Neural progenitor cell (in vitro differentiated cells): ENCODE data around the gene MYLK3. TPM values are rescaled to one million over a fixed set of nuclear protein-coding genes. Genes with fewer than 3 reads are reported as not detected.

Experiments
- DNase-seq: peaks from one replicate; pipeline ENCODE4 v3.0.0-alpha.2; 2016; ENCODE audit warnings: low spot score
- H2AFZ ChIP-seq: fragments of 200-600 bp; sonication (generic); replicated peaks from 2 replicates; pipeline ENCODE4 v1.6.1; 2016; ENCODE audit warnings: antibody characterized with exemption
- H3F3A ChIP-seq: fragments of 200-600 bp; sonication (generic); 2 replicates; pipeline ENCODE4 v1.6.1; 2016; ENCODE audit warnings: antibody characterized with exemption, low read depth
- H3K27ac ChIP-seq: fragments of 200-600 bp; sonication (generic); 2 replicates; pipeline ENCODE4 v1.5.1; 2016; ENCODE audit warnings: mild to moderate bottlenecking
- H3K27me3 ChIP-seq: fragments of 200-600 bp; sonication (generic); 2 replicates; pipeline ENCODE4 v1.6.1; 2016; ENCODE audit warnings: mild to moderate bottlenecking, moderate library complexity
- H3K36me3 ChIP-seq: fragments of 200-600 bp; sonication (generic); 2 replicates; pipeline ENCODE4 v1.5.1; 2016
- H3K4me1 ChIP-seq: fragments of 200-600 bp; sonication (generic); 2 replicates; pipeline ENCODE4 v1.6.1; 2016; ENCODE audit warnings: mixed run types
- H3K4me2 ChIP-seq: fragments of 200-600 bp; sonication (generic); 2 replicates; pipeline ENCODE4 v1.6.1; 2016
- H3K4me3 ChIP-seq: fragments of 200-600 bp; sonication (generic); 2 replicates; pipeline ENCODE4 v1.5.1; 2016
- H3K79me2 ChIP-seq: fragments of 200-600 bp; sonication (generic); 2 replicates; pipeline ENCODE4 v1.6.1; 2016; ENCODE audit warnings: low read depth
- H3K9ac ChIP-seq: fragments of 200-600 bp; sonication (generic); 2 replicates; pipeline ENCODE4 v1.6.1; 2016
- H3K9me3 ChIP-seq: fragments of 200-600 bp; sonication (generic); 2 replicates; pipeline ENCODE4 v1.5.1; 2016; ENCODE audit warnings: low read depth
- H4K20me1 ChIP-seq: fragments of 200-600 bp; sonication (generic); 2 replicates; pipeline ENCODE4 v1.6.1; 2016; ENCODE audit warnings: low read depth
- H3K27ac Mint-ChIP-seq: 3 replicates; pipeline ENCODE4 v1.8.0; 2021; ENCODE audit warnings: mixed read lengths
- H3K27me3 Mint-ChIP-seq: 2 replicates; pipeline ENCODE4 v1.8.0; 2022; ENCODE audit warnings: low read depth, mild to moderate bottlenecking, inconsistent platforms, moderate library complexity, mixed read lengths; ENCODE audit not compliant: insufficient read depth
- H3K36me3 Mint-ChIP-seq: 3 replicates; pipeline ENCODE4 v1.8.0; 2021; ENCODE audit warnings: mixed read lengths
- H3K4me1 Mint-ChIP-seq: 3 replicates; pipeline ENCODE4 v1.8.0; 2021; ENCODE audit warnings: mixed read lengths
- H3K4me3 Mint-ChIP-seq: 3 replicates; pipeline ENCODE4 v1.8.0; 2021; ENCODE audit warnings: mild to moderate bottlenecking, moderate library complexity, mixed read lengths
- H3K9me3 Mint-ChIP-seq: 3 replicates; pipeline ENCODE4 v1.8.0; 2020; ENCODE audit warnings: mixed read lengths
- EZH2 ChIP-seq: fragments of 200-600 bp; sonication (generic); IDR thresholded peaks from 2 replicates; pipeline ENCODE4 v1.6.1; 2017; ENCODE audit warnings: antibody characterized with exemption, mild to moderate bottlenecking, moderate library complexity
- EZH2phosphoT487 ChIP-seq: fragments of 200-600 bp; sonication (generic); IDR thresholded peaks from 2 replicates; pipeline ENCODE4 v1.6.1; 2017; ENCODE audit warnings: antibody characterized with exemption
- total RNA-seq: library from RNA; depleted of rRNA; stranded (reverse); fragments of >200 nt; gene quantifications from 2 replicates; pipeline ENCODE4 v1.2.3, GENCODE V29; 2015; ENCODE audit warnings: low replicate concordance
- TF ChIP-seq, protein P1 (sequence below): fragments of 200-600 bp; sonication (generic); IDR thresholded peaks from 2 replicates; pipeline ENCODE4 v1.5.1; 2017; ENCODE audit warnings: antibody characterized with exemption, mild to moderate bottlenecking

Gene MYLK3
- total RNA-seq, 1 donor from 2014 or later = 1.6 TPM

DNA sequence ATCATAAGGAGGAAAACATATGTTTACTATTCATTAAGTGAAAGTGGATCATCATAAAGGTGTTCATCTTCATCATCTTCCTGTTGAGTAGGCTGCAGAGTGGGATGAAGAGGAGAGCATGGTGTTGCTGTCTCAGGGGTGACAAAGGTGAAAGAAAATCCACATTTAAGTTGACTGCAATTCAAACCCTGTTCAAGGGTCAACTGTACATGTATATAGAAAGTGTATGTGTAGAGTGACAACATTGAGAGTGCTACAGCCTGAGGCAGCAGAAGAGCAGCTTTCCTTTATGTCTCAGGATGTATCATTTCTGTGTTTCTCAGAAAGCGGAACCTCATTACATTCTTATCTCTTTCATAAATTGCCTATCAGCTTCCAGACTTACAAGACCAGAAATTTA, 41.5 kb downstream of the MYLK3 start:
- no peak overlapping the region for H3K27ac ChIP-seq
- H3K36me3 ChIP-seq = no peaks in the 10 kb centered on the region
- no peak overlapping the region for H3K4me3 Mint-ChIP-seq
- H3K27me3 Mint-ChIP-seq = no peaks in the 10 kb centered on the region
- H3K36me3 Mint-ChIP-seq = no peaks in the 10 kb centered on the region
- H3K9me3 Mint-ChIP-seq = no peaks in the 10 kb centered on the region
- H3K27ac Mint-ChIP-seq = no peak overlapping the region
- no peaks in the 10 kb centered on the region for H3K27me3 ChIP-seq
- H4K20me1 ChIP-seq = no peaks in the 10 kb centered on the region
- no peaks in the 10 kb centered on the region for H3F3A ChIP-seq
- H3K4me1 ChIP-seq = no peaks in the 10 kb centered on the region
- DNase-seq = no peak
- no peak overlapping the region for H3K9ac ChIP-seq
- no peaks in the 10 kb centered on the region for H3K4me1 Mint-ChIP-seq
- no peak overlapping the region for H3K4me2 ChIP-seq
- H3K9me3 ChIP-seq = no peaks in the 10 kb centered on the region
- no peak overlapping the region for H3K4me3 ChIP-seq
- H2AFZ ChIP-seq = no peak overlapping the region
- no peak for TF ChIP-seq EZH2
- no peak for TF ChIP-seq EZH2phosphoT487
- TF ChIP-seq, protein P1, sequence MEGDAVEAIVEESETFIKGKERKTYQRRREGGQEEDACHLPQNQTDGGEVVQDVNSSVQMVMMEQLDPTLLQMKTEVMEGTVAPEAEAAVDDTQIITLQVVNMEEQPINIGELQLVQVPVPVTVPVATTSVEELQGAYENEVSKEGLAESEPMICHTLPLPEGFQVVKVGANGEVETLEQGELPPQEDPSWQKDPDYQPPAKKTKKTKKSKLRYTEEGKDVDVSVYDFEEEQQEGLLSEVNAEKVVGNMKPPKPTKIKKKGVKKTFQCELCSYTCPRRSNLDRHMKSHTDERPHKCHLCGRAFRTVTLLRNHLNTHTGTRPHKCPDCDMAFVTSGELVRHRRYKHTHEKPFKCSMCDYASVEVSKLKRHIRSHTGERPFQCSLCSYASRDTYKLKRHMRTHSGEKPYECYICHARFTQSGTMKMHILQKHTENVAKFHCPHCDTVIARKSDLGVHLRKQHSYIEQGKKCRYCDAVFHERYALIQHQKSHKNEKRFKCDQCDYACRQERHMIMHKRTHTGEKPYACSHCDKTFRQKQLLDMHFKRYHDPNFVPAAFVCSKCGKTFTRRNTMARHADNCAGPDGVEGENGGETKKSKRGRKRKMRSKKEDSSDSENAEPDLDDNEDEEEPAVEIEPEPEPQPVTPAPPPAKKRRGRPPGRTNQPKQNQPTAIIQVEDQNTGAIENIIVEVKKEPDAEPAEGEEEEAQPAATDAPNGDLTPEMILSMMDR = no peak
- H3K79me2 ChIP-seq = no peaks in the 10 kb centered on the region

DNA sequence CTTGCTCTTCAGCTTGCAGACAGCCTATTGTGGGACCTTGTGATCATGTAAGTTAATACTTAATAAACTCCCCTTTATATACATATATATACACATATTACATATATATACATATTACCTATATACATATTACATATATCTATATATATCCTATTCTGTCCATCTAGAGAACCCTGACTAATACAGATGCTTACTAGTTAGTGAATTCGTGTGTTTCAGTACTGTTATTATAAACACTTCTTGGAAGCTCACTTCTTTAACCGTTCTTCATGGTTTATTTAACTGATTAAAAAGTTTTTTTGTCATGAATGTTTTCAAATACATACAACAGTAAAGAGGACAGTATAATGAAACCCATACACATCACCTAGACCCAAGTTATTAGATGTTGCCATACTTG, 46.1 kb downstream of the MYLK3 start:
- Histone ChIP-seq H3K4me2 (no peak overlapping the region), H3K4me1 (no peaks in the 10 kb centered on the region), H3K27ac (no peak overlapping the region), H3K4me3 (no peak overlapping the region), H4K20me1 (no peaks in the 10 kb centered on the region), H3K9me3 (no peaks in the 10 kb centered on the region), H3K36me3 (peaks cover 8% of the 10 kb centered on the region), H3K9ac (no peak overlapping the region), H2AFZ (no peak overlapping the region), H3F3A (peaks cover 24% of the 10 kb centered on the region), H3K79me2 (no peaks in the 10 kb centered on the region), H3K27me3 (no peaks in the 10 kb centered on the region)
- TF ChIP-seq EZH2phosphoT487 (no peak), EZH2 (no peak)
- TF ChIP-seq, protein P1 = no peak
- no peaks in the 10 kb centered on the region for H3K27me3 Mint-ChIP-seq
- peaks cover 6% of the 10 kb centered on the region for H3K36me3 Mint-ChIP-seq
- H3K4me3 Mint-ChIP-seq = no peak overlapping the region
- no peak for DNase-seq
- H3K27ac Mint-ChIP-seq = no peak overlapping the region
- no peaks in the 10 kb centered on the region for H3K9me3 Mint-ChIP-seq
- H3K4me1 Mint-ChIP-seq = no peaks in the 10 kb centered on the region

DNA sequence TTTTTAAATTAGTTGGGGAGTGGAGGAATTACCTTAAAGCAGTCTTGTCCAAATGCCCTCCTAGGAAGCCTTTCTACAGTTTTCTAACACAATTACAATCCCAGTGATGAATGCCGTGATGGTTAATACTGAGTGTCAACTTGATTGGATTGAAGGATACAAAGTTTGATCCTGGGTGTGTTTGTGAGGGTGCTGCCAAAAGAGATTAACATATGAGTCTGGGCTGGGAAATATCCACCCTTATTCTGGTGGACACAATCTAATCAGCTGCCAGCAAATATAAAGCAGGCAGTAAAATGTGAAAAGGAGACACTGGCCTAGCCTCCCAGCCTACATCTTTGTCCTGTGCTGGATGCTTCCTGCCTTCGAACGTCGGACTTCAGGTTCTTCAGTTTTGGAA, 46.5 kb downstream of the MYLK3 start:
- no peaks in the 10 kb centered on the region for H3K27me3 Mint-ChIP-seq
- DNase-seq = no peak

More for the DNA sequence above, 46.5 kb downstream of the MYLK3 start:
- Histone ChIP-seq H3K36me3 (peaks cover 9% of the 10 kb centered on the region), H3K9ac (no peak overlapping the region), H3K27me3 (no peaks in the 10 kb centered on the region), H3F3A (peaks cover 28% of the 10 kb centered on the region), H3K9me3 (no peaks in the 10 kb centered on the region), H3K4me1 (no peaks in the 10 kb centered on the region), H4K20me1 (no peaks in the 10 kb centered on the region), H3K4me2 (no peak overlapping the region), H3K4me3 (no peak overlapping the region), H2AFZ (no peak overlapping the region), H3K79me2 (no peaks in the 10 kb centered on the region), H3K27ac (no peak overlapping the region)
- no peaks in the 10 kb centered on the region for H3K9me3 Mint-ChIP-seq
- no peak for TF ChIP-seq EZH2phosphoT487
- TF ChIP-seq, protein P1 = no peak
- H3K4me1 Mint-ChIP-seq = no peaks in the 10 kb centered on the region
- no peak overlapping the region for H3K27ac Mint-ChIP-seq
- no peak overlapping the region for H3K4me3 Mint-ChIP-seq
- peaks cover 8% of the 10 kb centered on the region for H3K36me3 Mint-ChIP-seq
